Vagina (tissue), 2 donors: ENCODE measurements around the gene TMEM184B. TPM values are rescaled to one million over a fixed set of nuclear protein-coding genes. Genes with fewer than 3 reads are reported as not detected.

Experiments
- DNase-seq, 2 donors: peaks; one replicate each; pipeline ENCODE4 v3.0.0-alpha.2; 2017; ENCODE audit errors: extremely low spot score in 2 of 2
- H3K27ac ChIP-seq: fragments of 200-600 bp; sonication (generic); one replicate; pipeline ENCODE4 v1.5.1; 2019
- H3K27me3 ChIP-seq: fragments of 200-600 bp; sonication (generic); one replicate; pipeline ENCODE4 v1.5.1; 2019
- H3K36me3 ChIP-seq, 2 donors: fragments of 200-600 bp; sonication (generic); one replicate each; pipeline ENCODE4 v1.5.1; 2017 to 2019
- H3K4me1 ChIP-seq: fragments of 200-600 bp; sonication (generic); one replicate; pipeline ENCODE4 v1.5.1; 2019
- H3K4me3 ChIP-seq, 2 donors: fragments of 200-600 bp; sonication (generic); 1 replicate in 1 of 2; 2 replicates in 1 of 2; pipeline ENCODE4 v1.5.1; 2016 to 2019
- H3K9me3 ChIP-seq: fragments of 200-600 bp; sonication (generic); one replicate; pipeline ENCODE4 v1.5.1; 2019
- CTCF ChIP-seq, 3 experiments: fragments of 450-650 bp in 2 of 3; fragments of 200-600 bp in 1 of 3; sonication (generic) in 1 of 3; IDR thresholded peaks; one replicate each; pipeline ENCODE4 v1.5.1; 2017 to 2019; ENCODE audit warnings: antibody characterized with exemption in 3 of 3, mild to moderate bottlenecking in 2 of 3, moderate library complexity in 2 of 3
- POLR2A ChIP-seq, 2 donors: fragments of 450-650 bp; IDR thresholded peaks; one replicate each; pipeline ENCODE4 v1.6.1; 2017; ENCODE audit warnings: antibody characterized with exemption in 2 of 2, mild to moderate bottlenecking in 2 of 2, moderate library complexity in 2 of 2
- POLR2AphosphoS5 ChIP-seq, 2 donors: sonication (generic); formaldehyde crosslinking; IDR thresholded peaks; one replicate each; pipeline ENCODE4 v1.9.0; 2017; ENCODE audit warnings: antibody characterized with exemption in 2 of 2, mild to moderate bottlenecking in 2 of 2, low read depth in 1 of 2; ENCODE audit not compliant: insufficient read depth in 1 of 2
- intact Hi-C: fragments of 100-400 bp; cut with DNase I; formaldehyde crosslinking; loops from one replicate; pipeline ENCODE4 v1.15.1; 2023
- total RNA-seq: library from RNA; depleted of rRNA; stranded (reverse); fragments of >200 nt; gene quantifications from one replicate; pipeline ENCODE4 v1.2.3, GENCODE V29; 2016

Gene TMEM184B
- total RNA-seq, 1 donor from 2014 or later: 50.8 TPM

- peak in 1 of 3 experiments; percentile 5 for TF ChIP-seq CTCF (IDR thresholded peaks at IDR 0.05)
- peak in 1 of 2 donors; percentile 18 for TF ChIP-seq POLR2AphosphoS5 (IDR thresholded peaks at IDR 0.05; ENCODE audit: insufficient read depth in 1 of 2, low read depth in 1 of 2)
- TF ChIP-seq POLR2A (IDR thresholded peaks at IDR 0.05): no peak
- H3K9me3 ChIP-seq: no peaks in the 10 kb centered on the region
- peak overlapping the region; percentile 26 for H3K27ac ChIP-seq
- intact Hi-C loops: no loop called here
- peaks cover 7 to 97% of the 10 kb centered on the region in 2 donors for H3K36me3 ChIP-seq
- peaks cover 6% of the 10 kb centered on the region for H3K4me1 ChIP-seq
- H3K4me3 ChIP-seq: no peak overlapping the region
- DNase-seq: no peak
- H3K27me3 ChIP-seq: no peaks in the 10 kb centered on the region
These were observed 25.6 kb upstream of the TMEM184B start for GRCh38 chr22:38298312-38299005.

- no peak overlapping the region for H3K4me3 ChIP-seq
- H3K4me1 ChIP-seq: no peaks in the 10 kb centered on the region
- H3K27me3 ChIP-seq: no peaks in the 10 kb centered on the region
- TF ChIP-seq CTCF (IDR thresholded peaks at IDR 0.05) (no peak), POLR2A (IDR thresholded peaks at IDR 0.05) (no peak), POLR2AphosphoS5 (IDR thresholded peaks at IDR 0.05; ENCODE audit: insufficient read depth in 1 of 2, low read depth in 1 of 2) (no peak)
- H3K9me3 ChIP-seq: no peaks in the 10 kb centered on the region
- no peak overlapping the region for H3K27ac ChIP-seq
- intact Hi-C loops: no loop called here
- H3K36me3 ChIP-seq: peaks cover 7 to 85% of the 10 kb centered on the region in 2 donors
- no peak for DNase-seq
These were observed 23.6 kb upstream of the TMEM184B start for GRCh38 chr22:38296372-38296771.

- peaks cover 7 to 85% of the 10 kb centered on the region in 2 donors for H3K36me3 ChIP-seq
- intact Hi-C loops: no loop called here
These were observed 23.1 kb upstream of the TMEM184B start for GRCh38 chr22:38295863-38296262.

GRCh38 chr22:38295339-38295738, 22.5 kb upstream of the TMEM184B start:
- no peak for DNase-seq
- Histone ChIP-seq H3K4me1 (no peaks in the 10 kb centered on the region), H3K27ac (peak overlapping the region; percentile 3), H3K4me3 (no peak overlapping the region), H3K9me3 (no peaks in the 10 kb centered on the region), H3K36me3 (peaks cover 7 to 80% of the 10 kb centered on the region in 2 donors), H3K27me3 (no peaks in the 10 kb centered on the region)
- intact Hi-C loops: no loop called here
- TF ChIP-seq POLR2AphosphoS5 (IDR thresholded peaks at IDR 0.05; ENCODE audit: insufficient read depth in 1 of 2, low read depth in 1 of 2) (no peak), POLR2A (IDR thresholded peaks at IDR 0.05) (no peak), CTCF (IDR thresholded peaks at IDR 0.05) (no peak)

More at GRCh38 chr22:38295863-38296262, 23.1 kb upstream of the TMEM184B start:
- no peak overlapping the region for H3K4me3 ChIP-seq
- no peaks in the 10 kb centered on the region for H3K9me3 ChIP-seq
- no peak for DNase-seq
- no peak overlapping the region for H3K27ac ChIP-seq
- TF ChIP-seq POLR2AphosphoS5 (IDR thresholded peaks at IDR 0.05; ENCODE audit: insufficient read depth in 1 of 2, low read depth in 1 of 2) (no peak), CTCF (IDR thresholded peaks at IDR 0.05) (no peak)
- no peaks in the 10 kb centered on the region for H3K27me3 ChIP-seq
- H3K4me1 ChIP-seq: no peaks in the 10 kb centered on the region

GRCh38 chr22:38294193-38294592, 21.4 kb upstream of the TMEM184B start:
- no peak overlapping the region for H3K4me3 ChIP-seq
- no peak for DNase-seq
- no peaks in the 10 kb centered on the region for H3K4me1 ChIP-seq
- no peaks in the 10 kb centered on the region for H3K9me3 ChIP-seq
- peaks cover 4 to 69% of the 10 kb centered on the region in 2 donors for H3K36me3 ChIP-seq
- H3K27me3 ChIP-seq: no peaks in the 10 kb centered on the region
- H3K27ac ChIP-seq: no peak overlapping the region
- TF ChIP-seq POLR2AphosphoS5 (IDR thresholded peaks at IDR 0.05; ENCODE audit: insufficient read depth in 1 of 2, low read depth in 1 of 2) (no peak), POLR2A (IDR thresholded peaks at IDR 0.05) (no peak), CTCF (IDR thresholded peaks at IDR 0.05) (no peak)
- intact Hi-C loops: no loop called here
